ENCODE data around the gene PDCD4. TPM values are rescaled to one million over a fixed set of nuclear protein-coding genes. Genes with fewer than 3 reads are reported as not detected.

The PDCD4 gene
- total and polyA plus RNA-seq, 2 of the 13 experiments (the other 11 are each of a cell fraction or from before 2014, with no cell fraction given), result 22.8 to 56.2 TPM

DNA sequence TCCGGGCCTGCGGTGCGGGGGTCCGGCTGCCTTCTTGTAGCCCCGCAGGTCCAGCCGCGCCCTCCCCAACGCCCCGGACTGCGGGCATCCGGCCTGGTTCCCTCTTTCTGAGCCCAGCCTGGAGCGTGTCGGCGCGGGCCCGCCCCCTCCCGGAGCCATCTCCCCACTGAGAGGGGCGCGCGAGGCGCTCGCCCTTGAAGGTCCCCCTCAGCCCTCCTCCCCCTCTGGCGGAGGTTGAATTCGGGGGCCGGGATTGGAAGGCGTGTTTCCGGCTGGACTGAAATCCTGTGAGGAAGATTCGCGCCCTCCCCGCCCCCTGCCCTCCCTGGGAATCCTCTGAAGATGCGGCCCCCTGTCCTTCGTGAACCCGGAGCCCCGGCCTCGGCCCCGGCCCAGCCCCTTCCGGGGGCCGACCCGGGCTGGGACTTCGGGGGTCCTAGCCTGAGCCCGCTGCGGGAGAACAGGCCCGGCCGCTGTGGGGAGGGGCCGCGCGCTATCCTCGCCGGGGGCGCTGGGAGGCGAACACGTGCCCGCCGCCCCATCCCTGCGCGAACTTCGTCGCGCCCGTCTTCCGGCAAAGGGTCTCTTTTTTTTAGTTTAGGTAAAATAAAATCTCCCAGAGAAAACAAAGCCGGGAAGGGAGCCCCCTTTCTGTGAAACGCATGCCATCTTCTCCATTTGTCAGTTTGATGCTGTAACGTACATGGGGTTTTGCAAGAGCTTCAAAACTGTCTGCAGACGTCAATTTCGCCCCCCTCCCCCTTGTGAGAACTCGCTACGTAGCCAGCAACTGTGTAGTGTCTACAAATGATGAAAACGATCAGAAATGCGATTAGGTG, 636 bp downstream of the PDCD4 start (continued):
- TF ChIP-seq, protein P1, sequence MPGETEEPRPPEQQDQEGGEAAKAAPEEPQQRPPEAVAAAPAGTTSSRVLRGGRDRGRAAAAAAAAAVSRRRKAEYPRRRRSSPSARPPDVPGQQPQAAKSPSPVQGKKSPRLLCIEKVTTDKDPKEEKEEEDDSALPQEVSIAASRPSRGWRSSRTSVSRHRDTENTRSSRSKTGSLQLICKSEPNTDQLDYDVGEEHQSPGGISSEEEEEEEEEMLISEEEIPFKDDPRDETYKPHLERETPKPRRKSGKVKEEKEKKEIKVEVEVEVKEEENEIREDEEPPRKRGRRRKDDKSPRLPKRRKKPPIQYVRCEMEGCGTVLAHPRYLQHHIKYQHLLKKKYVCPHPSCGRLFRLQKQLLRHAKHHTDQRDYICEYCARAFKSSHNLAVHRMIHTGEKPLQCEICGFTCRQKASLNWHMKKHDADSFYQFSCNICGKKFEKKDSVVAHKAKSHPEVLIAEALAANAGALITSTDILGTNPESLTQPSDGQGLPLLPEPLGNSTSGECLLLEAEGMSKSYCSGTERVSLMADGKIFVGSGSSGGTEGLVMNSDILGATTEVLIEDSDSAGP (CRISPR knock-in tag; IDR thresholded peaks at IDR 0.05; ENCODE audit: borderline replicate concordance), result peak; percentile 52; the same call in 1 of the 2 replicates
- TF ChIP-seq ZNF350 (CRISPR knock-in tag; IDR thresholded peaks at IDR 0.05; ENCODE audit: borderline replicate concordance, low read depth) (no peak), FOSL1 (CRISPR knock-in tag; IDR thresholded peaks at IDR 0.05; ENCODE audit: borderline replicate concordance) (peak; percentile 40; the same call in 1 of the 2 replicates), ZNF253 (CRISPR knock-in tag; IDR thresholded peaks at IDR 0.05; ENCODE audit: borderline replicate concordance) (no peak), ZNF598 (CRISPR knock-in tag; IDR thresholded peaks at IDR 0.05; ENCODE audit: borderline replicate concordance) (peak; percentile 41; the same call in 1 of the 2 replicates), ARHGAP35 (CRISPR knock-in tag; IDR thresholded peaks at IDR 0.05; ENCODE audit: borderline replicate concordance) (no peak; the same call in 1 of the 2 replicates), NR2F1 (CRISPR knock-in tag; IDR thresholded peaks at IDR 0.05) (no peak), ZFP36L1 (CRISPR knock-in tag; IDR thresholded peaks at IDR 0.05) (no peak; the same call in 1 of the 2 replicates), ZNF160 (CRISPR knock-in tag; IDR thresholded peaks at IDR 0.05) (no peak), ZNF12 (CRISPR knock-in tag; IDR thresholded peaks at IDR 0.05) (0 out of 2 replicates have a peak, but pooled peaks have one; percentile 6), ATF7-NPFF (CRISPR knock-in tag; IDR thresholded peaks at IDR 0.05; ENCODE audit: low read depth) (peak; percentile 45; the same call in 1 of the 2 replicates), RARA (CRISPR knock-in tag; IDR thresholded peaks at IDR 0.05) (peak; percentile 5; the same call in 1 of the 2 replicates), ADNP (CRISPR knock-in tag; IDR thresholded peaks at IDR 0.05) (no peak), POGZ (CRISPR knock-in tag; IDR thresholded peaks at IDR 0.05) (peak; percentile 63), NBN (conservative IDR thresholded peaks at IDR 0.05) (no peak)
- TF ChIP-seq, protein P2, sequence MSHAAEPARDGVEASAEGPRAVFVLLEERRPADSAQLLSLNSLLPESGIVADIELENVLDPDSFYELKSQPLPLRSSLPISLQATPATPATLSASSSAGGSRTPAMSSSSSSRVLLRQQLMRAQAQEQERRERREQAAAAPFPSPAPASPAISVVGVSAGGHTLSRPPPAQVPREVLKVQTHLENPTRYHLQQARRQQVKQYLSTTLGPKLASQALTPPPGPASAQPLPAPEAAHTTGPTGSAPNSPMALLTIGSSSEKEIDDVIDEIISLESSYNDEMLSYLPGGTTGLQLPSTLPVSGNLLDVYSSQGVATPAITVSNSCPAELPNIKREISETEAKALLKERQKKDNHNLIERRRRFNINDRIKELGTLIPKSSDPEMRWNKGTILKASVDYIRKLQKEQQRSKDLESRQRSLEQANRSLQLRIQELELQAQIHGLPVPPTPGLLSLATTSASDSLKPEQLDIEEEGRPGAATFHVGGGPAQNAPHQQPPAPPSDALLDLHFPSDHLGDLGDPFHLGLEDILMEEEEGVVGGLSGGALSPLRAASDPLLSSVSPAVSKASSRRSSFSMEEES (CRISPR knock-in tag; IDR thresholded peaks at IDR 0.05), result 0 out of 2 replicates have a peak, but pooled peaks have one; percentile 4
- TF ChIP-seq, protein P3, sequence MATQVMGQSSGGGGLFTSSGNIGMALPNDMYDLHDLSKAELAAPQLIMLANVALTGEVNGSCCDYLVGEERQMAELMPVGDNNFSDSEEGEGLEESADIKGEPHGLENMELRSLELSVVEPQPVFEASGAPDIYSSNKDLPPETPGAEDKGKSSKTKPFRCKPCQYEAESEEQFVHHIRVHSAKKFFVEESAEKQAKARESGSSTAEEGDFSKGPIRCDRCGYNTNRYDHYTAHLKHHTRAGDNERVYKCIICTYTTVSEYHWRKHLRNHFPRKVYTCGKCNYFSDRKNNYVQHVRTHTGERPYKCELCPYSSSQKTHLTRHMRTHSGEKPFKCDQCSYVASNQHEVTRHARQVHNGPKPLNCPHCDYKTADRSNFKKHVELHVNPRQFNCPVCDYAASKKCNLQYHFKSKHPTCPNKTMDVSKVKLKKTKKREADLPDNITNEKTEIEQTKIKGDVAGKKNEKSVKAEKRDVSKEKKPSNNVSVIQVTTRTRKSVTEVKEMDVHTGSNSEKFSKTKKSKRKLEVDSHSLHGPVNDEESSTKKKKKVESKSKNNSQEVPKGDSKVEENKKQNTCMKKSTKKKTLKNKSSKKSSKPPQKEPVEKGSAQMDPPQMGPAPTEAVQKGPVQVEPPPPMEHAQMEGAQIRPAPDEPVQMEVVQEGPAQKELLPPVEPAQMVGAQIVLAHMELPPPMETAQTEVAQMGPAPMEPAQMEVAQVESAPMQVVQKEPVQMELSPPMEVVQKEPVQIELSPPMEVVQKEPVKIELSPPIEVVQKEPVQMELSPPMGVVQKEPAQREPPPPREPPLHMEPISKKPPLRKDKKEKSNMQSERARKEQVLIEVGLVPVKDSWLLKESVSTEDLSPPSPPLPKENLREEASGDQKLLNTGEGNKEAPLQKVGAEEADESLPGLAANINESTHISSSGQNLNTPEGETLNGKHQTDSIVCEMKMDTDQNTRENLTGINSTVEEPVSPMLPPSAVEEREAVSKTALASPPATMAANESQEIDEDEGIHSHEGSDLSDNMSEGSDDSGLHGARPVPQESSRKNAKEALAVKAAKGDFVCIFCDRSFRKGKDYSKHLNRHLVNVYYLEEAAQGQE (IDR thresholded peaks at IDR 0.05; ENCODE audit: borderline replicate concordance in 1 of 2, low read depth in 1 of 2, low read length in 2 of 2), result no peak
